SK-N-SH treated with all-trans-retinoic acid at 6 μM for 48 hours (cell line): ENCODE data around the gene LBHD2.

Experiments
- ATAC-seq: fragments of 200-7000 bp; cut with Tn5 transposase; 3 replicates; pipeline ENCODE4 v1.9.1; 2020; ENCODE audit warnings: mild to moderate bottlenecking, moderate library complexity
- ARNTL ChIP-seq: fragments of 450-650 bp; formaldehyde crosslinking; IDR thresholded peaks from 2 replicates; pipeline ENCODE4 v1.5.0; 2020; ENCODE audit warnings: low read depth, mild to moderate bottlenecking, moderate library complexity, borderline replicate concordance
- BACH2 ChIP-seq: fragments of 250-450 bp; sonication (Bioruptor Pico); IDR thresholded peaks from 2 replicates; pipeline ENCODE4 v1.9.0; 2021; ENCODE audit warnings: mild to moderate bottlenecking, borderline replicate concordance
- GLIS3 ChIP-seq: fragments of 250-450 bp; sonication (Bioruptor Pico); IDR thresholded peaks from 2 replicates; pipeline ENCODE4 v1.5.0; 2020; ENCODE audit warnings: mild to moderate bottlenecking, moderate library complexity
- ISL1 ChIP-seq: fragments of 250-450 bp; sonication (Bioruptor Pico); IDR thresholded peaks from 2 replicates; pipeline ENCODE4 v2.1.2; 2022; ENCODE audit warnings: mild to moderate bottlenecking, moderate library complexity
- POU6F1 ChIP-seq: fragments of 250-450 bp; sonication (Bioruptor Pico); IDR thresholded peaks from 2 replicates; pipeline ENCODE4 v1.8.0; 2021; ENCODE audit warnings: low read depth, mild to moderate bottlenecking, moderate library complexity, borderline replicate concordance
- PPARA ChIP-seq: fragments of 250-450 bp; sonication (Bioruptor Pico); IDR thresholded peaks from 2 replicates; pipeline ENCODE4 v1.5.0; 2020; ENCODE audit warnings: mild to moderate bottlenecking, borderline replicate concordance
- RARB ChIP-seq: fragments of 250-450 bp; sonication (Bioruptor Pico); IDR thresholded peaks from 2 replicates; pipeline ENCODE4 v1.8.0; 2021; ENCODE audit warnings: mild to moderate bottlenecking, moderate library complexity
- SNAI2 ChIP-seq: fragments of 250-450 bp; sonication (Bioruptor Pico); IDR thresholded peaks from 2 replicates; pipeline ENCODE4 v1.5.0; 2020; ENCODE audit warnings: mild to moderate bottlenecking, moderate library complexity
- TCF4 ChIP-seq: fragments of 250-450 bp; sonication (Bioruptor Pico); IDR thresholded peaks from 2 replicates; pipeline ENCODE4 v1.8.0; 2021; ENCODE audit warnings: mild to moderate bottlenecking, moderate library complexity, borderline replicate concordance
- TOX ChIP-seq: fragments of 250-450 bp; sonication (Bioruptor Pico); IDR thresholded peaks from 2 replicates; pipeline ENCODE4 v1.8.0; 2021; ENCODE audit warnings: mild to moderate bottlenecking, moderate library complexity, borderline replicate concordance
- ZC3H10 ChIP-seq: fragments of 250-450 bp; sonication (Bioruptor Pico); IDR thresholded peaks from 2 replicates; pipeline ENCODE4 v1.5.1; 2021; ENCODE audit warnings: mild to moderate bottlenecking, moderate library complexity
- ZFP30 ChIP-seq: fragments of 450-650 bp; formaldehyde crosslinking; IDR thresholded peaks from 2 replicates; pipeline ENCODE4 v1.5.0; 2022; ENCODE audit warnings: mild to moderate bottlenecking, moderate library complexity
- ZNF565 ChIP-seq: fragments of 450-650 bp; formaldehyde crosslinking; conservative IDR thresholded peaks from 2 replicates; pipeline ENCODE4 v1.5.0; 2020; ENCODE audit warnings: low read depth, mild to moderate bottlenecking, moderate library complexity
- ZNF70 ChIP-seq: fragments of 450-650 bp; formaldehyde crosslinking; IDR thresholded peaks from 2 replicates; pipeline ENCODE4 v1.5.0; 2020; ENCODE audit warnings: mild to moderate bottlenecking, moderate library complexity
- ZNF8 ChIP-seq: fragments of 450-650 bp; formaldehyde crosslinking; IDR thresholded peaks from 2 replicates; pipeline ENCODE4 v1.5.0; 2020; ENCODE audit warnings: mild to moderate bottlenecking, moderate library complexity
- TF ChIP-seq, protein P1 (sequence below): fragments of 250-450 bp; sonication (Bioruptor Pico); IDR thresholded peaks from 2 replicates; pipeline ENCODE4 v1.5.1; 2021; ENCODE audit warnings: mild to moderate bottlenecking, moderate library complexity
- TF ChIP-seq, protein P2 (sequence below): fragments of 250-450 bp; sonication (Bioruptor Pico); IDR thresholded peaks from 2 replicates; pipeline ENCODE4 v1.5.1; 2020; ENCODE audit warnings: low read depth, mild to moderate bottlenecking, moderate library complexity
- TF ChIP-seq, protein P3 (sequence below): fragments of 250-450 bp; sonication (Bioruptor Pico); IDR thresholded peaks from 2 replicates; pipeline ENCODE4 v1.8.0; 2020; ENCODE audit warnings: mild to moderate bottlenecking, moderate library complexity, borderline replicate concordance

LBHD2 gene

DNA sequence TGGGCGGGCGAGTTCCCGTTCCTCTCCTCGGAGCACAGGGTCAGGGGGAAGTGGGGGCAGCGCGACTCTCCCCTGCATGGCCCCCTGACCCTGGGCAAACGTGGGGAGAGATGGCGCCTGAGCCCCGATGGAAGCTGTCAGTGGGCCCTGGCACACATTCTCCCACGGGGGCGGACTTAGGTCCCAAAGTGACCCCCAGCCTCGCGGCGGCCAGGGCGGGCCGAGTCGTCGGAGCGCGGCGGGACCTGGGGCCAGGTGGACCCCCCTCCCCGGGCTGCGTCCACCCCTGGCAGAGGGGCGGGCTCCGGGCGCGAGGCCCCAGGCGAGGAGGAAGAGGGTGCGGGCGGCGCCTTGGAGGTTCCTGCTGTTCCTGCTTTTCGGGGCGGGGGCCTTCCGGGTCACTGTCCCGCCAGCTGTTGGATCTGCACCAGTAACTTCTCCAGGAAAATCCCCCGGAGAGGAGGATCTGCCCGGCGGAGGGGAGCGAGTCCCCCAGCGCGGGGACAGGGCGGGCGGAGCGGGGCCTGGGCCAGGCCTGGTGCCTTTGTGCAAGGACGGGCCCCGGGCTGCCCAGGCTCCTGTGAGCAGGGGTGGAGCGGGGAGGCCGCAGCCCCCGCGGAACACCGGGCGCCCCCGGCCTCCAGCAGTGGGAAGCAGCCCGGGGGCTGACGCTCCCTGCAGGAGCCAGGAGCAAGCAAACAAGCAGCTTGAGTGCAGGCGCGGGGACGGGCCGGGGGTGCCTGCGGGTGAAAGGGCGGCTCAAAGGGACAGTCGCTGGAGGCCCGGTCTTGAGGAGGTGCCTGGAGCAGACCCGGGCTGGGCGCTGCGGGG is 54.5 kb downstream of the LBHD2 start:
- no peak for ATAC-seq
- TF ChIP-seq SNAI2 (CRISPR knock-in tag) = no peak
- no peak for TF ChIP-seq GLIS3 (CRISPR knock-in tag)
- no peak for TF ChIP-seq TCF4 (CRISPR knock-in tag)
- TF ChIP-seq ZNF70 = no peak
- TF ChIP-seq, protein P1, sequence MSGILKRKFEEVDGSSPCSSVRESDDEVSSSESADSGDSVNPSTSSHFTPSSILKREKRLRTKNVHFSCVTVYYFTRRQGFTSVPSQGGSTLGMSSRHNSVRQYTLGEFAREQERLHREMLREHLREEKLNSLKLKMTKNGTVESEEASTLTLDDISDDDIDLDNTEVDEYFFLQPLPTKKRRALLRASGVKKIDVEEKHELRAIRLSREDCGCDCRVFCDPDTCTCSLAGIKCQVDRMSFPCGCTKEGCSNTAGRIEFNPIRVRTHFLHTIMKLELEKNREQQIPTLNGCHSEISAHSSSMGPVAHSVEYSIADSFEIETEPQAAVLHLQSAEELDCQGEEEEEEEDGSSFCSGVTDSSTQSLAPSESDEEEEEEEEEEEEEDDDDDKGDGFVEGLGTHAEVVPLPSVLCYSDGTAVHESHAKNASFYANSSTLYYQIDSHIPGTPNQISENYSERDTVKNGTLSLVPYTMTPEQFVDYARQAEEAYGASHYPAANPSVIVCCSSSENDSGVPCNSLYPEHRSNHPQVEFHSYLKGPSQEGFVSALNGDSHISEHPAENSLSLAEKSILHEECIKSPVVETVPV (CRISPR knock-in tag) = no peak
- TF ChIP-seq, protein P2, sequence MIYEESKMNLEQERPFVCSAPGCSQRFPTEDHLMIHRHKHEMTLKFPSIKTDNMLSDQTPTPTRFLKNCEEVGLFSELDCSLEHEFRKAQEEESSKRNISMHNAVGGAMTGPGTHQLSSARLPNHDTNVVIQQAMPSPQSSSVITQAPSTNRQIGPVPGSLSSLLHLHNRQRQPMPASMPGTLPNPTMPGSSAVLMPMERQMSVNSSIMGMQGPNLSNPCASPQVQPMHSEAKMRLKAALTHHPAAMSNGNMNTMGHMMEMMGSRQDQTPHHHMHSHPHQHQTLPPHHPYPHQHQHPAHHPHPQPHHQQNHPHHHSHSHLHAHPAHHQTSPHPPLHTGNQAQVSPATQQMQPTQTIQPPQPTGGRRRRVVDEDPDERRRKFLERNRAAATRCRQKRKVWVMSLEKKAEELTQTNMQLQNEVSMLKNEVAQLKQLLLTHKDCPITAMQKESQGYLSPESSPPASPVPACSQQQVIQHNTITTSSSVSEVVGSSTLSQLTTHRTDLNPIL (CRISPR knock-in tag) = no peak
- no peak for TF ChIP-seq BACH2
- no peak for TF ChIP-seq ZC3H10 (CRISPR knock-in tag)

GRCh38 chr14:103139132-103140025 is 55.4 kb downstream of the LBHD2 start:
- TF ChIP-seq ZNF8 (CRISPR knock-in tag) = no peak
- no peak for TF ChIP-seq ISL1 (CRISPR knock-in tag)
- TF ChIP-seq, protein P2 (CRISPR knock-in tag) = no peak
- TF ChIP-seq GLIS3 (CRISPR knock-in tag) = no peak
- no peak for TF ChIP-seq TOX
- TF ChIP-seq PPARA (CRISPR knock-in tag) = no peak
- TF ChIP-seq, protein P3, sequence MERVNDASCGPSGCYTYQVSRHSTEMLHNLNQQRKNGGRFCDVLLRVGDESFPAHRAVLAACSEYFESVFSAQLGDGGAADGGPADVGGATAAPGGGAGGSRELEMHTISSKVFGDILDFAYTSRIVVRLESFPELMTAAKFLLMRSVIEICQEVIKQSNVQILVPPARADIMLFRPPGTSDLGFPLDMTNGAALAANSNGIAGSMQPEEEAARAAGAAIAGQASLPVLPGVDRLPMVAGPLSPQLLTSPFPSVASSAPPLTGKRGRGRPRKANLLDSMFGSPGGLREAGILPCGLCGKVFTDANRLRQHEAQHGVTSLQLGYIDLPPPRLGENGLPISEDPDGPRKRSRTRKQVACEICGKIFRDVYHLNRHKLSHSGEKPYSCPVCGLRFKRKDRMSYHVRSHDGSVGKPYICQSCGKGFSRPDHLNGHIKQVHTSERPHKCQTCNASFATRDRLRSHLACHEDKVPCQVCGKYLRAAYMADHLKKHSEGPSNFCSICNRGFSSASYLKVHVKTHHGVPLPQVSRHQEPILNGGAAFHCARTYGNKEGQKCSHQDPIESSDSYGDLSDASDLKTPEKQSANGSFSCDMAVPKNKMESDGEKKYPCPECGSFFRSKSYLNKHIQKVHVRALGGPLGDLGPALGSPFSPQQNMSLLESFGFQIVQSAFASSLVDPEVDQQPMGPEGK (CRISPR knock-in tag) = no peak
- no peak for TF ChIP-seq RARB (CRISPR knock-in tag)
- no peak for TF ChIP-seq POU6F1 (CRISPR knock-in tag)
- no peak for TF ChIP-seq ZFP30 (CRISPR knock-in tag)
- no peak for TF ChIP-seq ZNF565 (CRISPR knock-in tag)
- no peak for TF ChIP-seq ARNTL
- no peak for ATAC-seq
